Peyer's patch (tissue), 4 donors: ENCODE data around the gene TMEM14C. TPM values are rescaled to one million over a fixed set of nuclear protein-coding genes. Genes with fewer than 3 reads are reported as not detected.

Experiments used
- DNase-seq, 3 donors: peaks; one replicate each; pipeline ENCODE4 v3.0.0-alpha.2; 2017 to 2019
- H3K27ac ChIP-seq, 4 donors: fragments of 200-600 bp; sonication (generic); one replicate each; pipeline ENCODE4 v1.5.1; 2016 to 2019
- H3K27me3 ChIP-seq, 2 donors: fragments of 200-600 bp; sonication (generic); one replicate each; pipeline ENCODE4 v1.5.1; 2019
- H3K36me3 ChIP-seq, 3 donors: fragments of 200-600 bp; sonication (generic); one replicate each; pipeline ENCODE4 v1.5.1; 2016 to 2019
- H3K4me1 ChIP-seq, 4 donors: fragments of 200-600 bp; sonication (generic); one replicate each; pipeline ENCODE4 v1.5.1; 2016 to 2019
- H3K4me3 ChIP-seq, 4 donors: fragments of 200-600 bp; sonication (generic); 1 replicate in 3 of 4; 2 replicates in 1 of 4; pipeline ENCODE4 v1.5.1; 2016 to 2019; ENCODE audit warnings: mild to moderate bottlenecking in 1 of 4
- H3K9me3 ChIP-seq, 4 donors: fragments of 200-600 bp; sonication (generic); one replicate each; pipeline ENCODE4 v1.5.1; 2016 to 2019; ENCODE audit warnings: mild to moderate bottlenecking in 1 of 4
- CTCF ChIP-seq, 6 experiments: fragments of 450-650 bp in 4 of 6; fragments of 200-600 bp in 2 of 6; sonication (generic) in 1 of 6; IDR thresholded peaks; one replicate each; pipeline ENCODE4 v1.5.1; 2017 to 2019; ENCODE audit warnings: antibody characterized with exemption in 6 of 6, mild to moderate bottlenecking in 3 of 6, moderate library complexity in 1 of 6
- POLR2A ChIP-seq, 2 donors: fragments of 450-650 bp; IDR thresholded peaks; one replicate each; pipeline ENCODE4 v1.5.1; 2017; ENCODE audit warnings: antibody characterized with exemption in 2 of 2, mild to moderate bottlenecking in 2 of 2, moderate library complexity in 2 of 2
- total RNA-seq, 4 donors: library from RNA; depleted of rRNA; stranded (reverse); fragments of >200 nt; gene quantifications; one replicate each; pipeline ENCODE4 v1.1.0, GENCODE V29; 2016

The TMEM14C gene
- total RNA-seq, result 10 to 100 TPM; 30.5 to 62.5 (median 60.4) TPM

- no peaks in the 10 kb centered on the region for H3K27me3 ChIP-seq
- peak in 1 of 6 experiments; percentile 19 for TF ChIP-seq CTCF (IDR thresholded peaks at IDR 0.05)
- peak; percentile 83 to 87 for TF ChIP-seq POLR2A (IDR thresholded peaks at IDR 0.05)
- H3K36me3 ChIP-seq, result peaks cover 0 to 22% (median 0%) of the 10 kb centered on the region in 3 donors
- H3K27ac ChIP-seq, result peak within 1 kb of the TSS; percentile 79 to 86 (median 80)
- H3K9me3 ChIP-seq, result no peaks in the 10 kb centered on the region
- H3K4me1 ChIP-seq, result peaks cover 0 to 12% (median 3%) of the 10 kb centered on the region in 4 donors
- peak within 1 kb of the TSS; percentile 48 to 68 (median 66) for H3K4me3 ChIP-seq
- DNase-seq, result peak; percentile 95 to 99 (median 99)
Measured at GRCh38 chr6:10722820-10723566, at the start of gene TMEM14C. Gene TMEM14C, plus strand, starts transcription at chr6:10723070. Its CDS starts 1,544 bp downstream, at chr6:10724614.

- TF ChIP-seq POLR2A (IDR thresholded peaks at IDR 0.05) (no peak), CTCF (IDR thresholded peaks at IDR 0.05) (no peak)
- Histone ChIP-seq H3K27me3 (no peaks in the 10 kb centered on the region), H3K27ac (no peak overlapping the region), H3K4me1 (no peaks in the 10 kb centered on the region), H3K36me3 (no peaks in the 10 kb centered on the region), H3K4me3 (no peak overlapping the region), H3K9me3 (no peaks in the 10 kb centered on the region)
- no peak for DNase-seq
Measured at GRCh38 chr6:10676403-10676802, 46.5 kb upstream of the TMEM14C start.

- H3K4me1 ChIP-seq, result no peaks in the 10 kb centered on the region
- TF ChIP-seq POLR2A (IDR thresholded peaks at IDR 0.05) (no peak), CTCF (IDR thresholded peaks at IDR 0.05) (no peak)
- H3K27ac ChIP-seq, result no peak overlapping the region
- no peaks in the 10 kb centered on the region for H3K9me3 ChIP-seq
- no peaks in the 10 kb centered on the region for H3K36me3 ChIP-seq
- no peak for DNase-seq
- H3K27me3 ChIP-seq, result no peaks in the 10 kb centered on the region
- H3K4me3 ChIP-seq, result no peak overlapping the region
Measured at GRCh38 chr6:10678456-10678855, 44.4 kb upstream of the TMEM14C start.

DNA sequence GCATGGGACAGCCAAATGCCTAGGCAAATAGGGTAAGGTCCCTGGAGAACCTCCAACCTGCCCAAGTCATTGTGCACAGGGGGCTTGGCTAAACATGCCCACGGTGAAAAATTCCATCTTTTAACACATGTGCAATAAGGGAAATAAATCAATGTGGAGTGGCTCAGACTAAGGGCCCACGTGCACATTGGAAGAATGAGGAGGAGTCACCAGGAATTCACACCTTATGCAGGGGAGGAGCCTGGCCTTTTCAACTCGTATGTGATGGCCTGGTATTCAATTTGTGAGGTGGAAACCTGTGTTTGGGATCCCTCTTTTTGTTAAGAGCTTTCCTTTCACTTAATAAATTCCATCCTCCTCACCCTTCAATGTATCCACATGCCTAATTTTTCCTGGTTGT is 41.1 kb upstream of the TMEM14C start:
- no peak overlapping the region for H3K27ac ChIP-seq

GRCh38 chr6:10682355-10682988 is 40.4 kb upstream of the TMEM14C start:
- DNase-seq, result no peak
- H3K27ac ChIP-seq, result no peak overlapping the region

More for the DNA sequence above, 41.1 kb upstream of the TMEM14C start:
- no peak for TF ChIP-seq CTCF (IDR thresholded peaks at IDR 0.05)
- TF ChIP-seq POLR2A (IDR thresholded peaks at IDR 0.05), result no peak
- H3K36me3 ChIP-seq, result no peaks in the 10 kb centered on the region
- no peak overlapping the region for H3K4me3 ChIP-seq
- no peaks in the 10 kb centered on the region for H3K9me3 ChIP-seq
- no peaks in the 10 kb centered on the region for H3K4me1 ChIP-seq
- H3K27me3 ChIP-seq, result no peaks in the 10 kb centered on the region
- no peak for DNase-seq

More at GRCh38 chr6:10682355-10682988, 40.4 kb upstream of the TMEM14C start:
- no peaks in the 10 kb centered on the region for H3K27me3 ChIP-seq
- no peak overlapping the region for H3K4me3 ChIP-seq
- H3K4me1 ChIP-seq, result no peaks in the 10 kb centered on the region
- no peaks in the 10 kb centered on the region for H3K9me3 ChIP-seq
- H3K36me3 ChIP-seq, result no peaks in the 10 kb centered on the region
- no peak for TF ChIP-seq POLR2A (IDR thresholded peaks at IDR 0.05)
- no peak for TF ChIP-seq CTCF (IDR thresholded peaks at IDR 0.05)
